ENCODE results near the gene CFTR. TPM values are rescaled to one million over a fixed set of nuclear protein-coding genes. Genes with fewer than 3 reads are reported as not detected.

CFTR gene
- total RNA-seq, 4 donors from 2014 or later: not detected

DNA sequence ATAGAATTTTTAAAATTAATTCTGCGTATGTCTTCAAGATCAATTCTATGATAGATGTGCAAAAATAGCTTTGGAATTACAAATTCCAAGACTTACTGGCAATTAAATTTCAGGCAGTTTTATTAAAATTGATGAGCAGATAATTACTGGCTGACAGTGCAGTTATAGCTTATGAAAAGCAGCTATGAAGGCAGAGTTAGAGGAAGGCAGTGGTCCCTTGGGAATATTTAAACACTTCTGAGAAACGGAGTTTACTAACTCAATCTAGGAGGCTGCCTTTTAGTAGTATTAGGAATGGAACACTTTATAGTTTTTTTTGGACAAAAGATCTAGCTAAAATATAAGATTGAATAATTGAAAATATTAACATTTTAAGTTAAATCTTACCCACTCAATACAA lies 70.8 kb downstream of the CFTR start:
- intact Hi-C loops (cut with DNase I): no loop called here

DNA sequence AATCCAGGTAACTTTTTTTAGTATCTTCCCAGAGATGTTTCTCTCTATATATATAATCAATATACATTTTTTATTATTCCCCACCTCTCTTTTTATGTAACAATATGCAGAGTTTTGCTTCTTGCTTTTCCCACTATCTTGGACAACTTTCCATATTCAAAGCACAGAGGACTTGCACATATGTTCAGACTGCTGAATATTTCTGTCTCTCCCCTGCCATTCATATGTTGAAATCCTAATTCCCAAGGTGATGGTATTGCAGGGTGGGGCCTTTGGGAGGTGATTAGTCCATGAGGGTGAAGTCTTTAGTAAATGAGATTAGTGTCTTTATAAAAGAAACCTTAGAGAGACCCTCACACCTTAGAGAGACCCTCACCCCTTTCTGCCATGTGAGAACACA lies 72.8 kb downstream of the CFTR start:
- DNase-seq: no peak
- Histone ChIP-seq H3K36me3 (no peaks in the 10 kb centered on the region), H3K9me3 (no peaks in the 10 kb centered on the region), H3K27me3 (no peaks in the 10 kb centered on the region), H3K27ac (no peak overlapping the region), H3K4me1 (no peaks in the 10 kb centered on the region), H3K4me3 (replicated peaks in 1 of 3) (no peak overlapping the region)
- intact Hi-C loops (cut with DNase I): no loop called here
- no peak for TF ChIP-seq POLR2A (IDR thresholded peaks at IDR 0.05)
- TF ChIP-seq, protein P1, sequence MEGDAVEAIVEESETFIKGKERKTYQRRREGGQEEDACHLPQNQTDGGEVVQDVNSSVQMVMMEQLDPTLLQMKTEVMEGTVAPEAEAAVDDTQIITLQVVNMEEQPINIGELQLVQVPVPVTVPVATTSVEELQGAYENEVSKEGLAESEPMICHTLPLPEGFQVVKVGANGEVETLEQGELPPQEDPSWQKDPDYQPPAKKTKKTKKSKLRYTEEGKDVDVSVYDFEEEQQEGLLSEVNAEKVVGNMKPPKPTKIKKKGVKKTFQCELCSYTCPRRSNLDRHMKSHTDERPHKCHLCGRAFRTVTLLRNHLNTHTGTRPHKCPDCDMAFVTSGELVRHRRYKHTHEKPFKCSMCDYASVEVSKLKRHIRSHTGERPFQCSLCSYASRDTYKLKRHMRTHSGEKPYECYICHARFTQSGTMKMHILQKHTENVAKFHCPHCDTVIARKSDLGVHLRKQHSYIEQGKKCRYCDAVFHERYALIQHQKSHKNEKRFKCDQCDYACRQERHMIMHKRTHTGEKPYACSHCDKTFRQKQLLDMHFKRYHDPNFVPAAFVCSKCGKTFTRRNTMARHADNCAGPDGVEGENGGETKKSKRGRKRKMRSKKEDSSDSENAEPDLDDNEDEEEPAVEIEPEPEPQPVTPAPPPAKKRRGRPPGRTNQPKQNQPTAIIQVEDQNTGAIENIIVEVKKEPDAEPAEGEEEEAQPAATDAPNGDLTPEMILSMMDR (IDR thresholded peaks at IDR 0.05): no peak

More for the DNA sequence above, 70.8 kb downstream of the CFTR start:
- no peak for DNase-seq
- WGBS, 2 donors: 46 to 73% methylated on average over 2 of the region's 2 CpGs
- H3K27me3 ChIP-seq: no peaks in the 10 kb centered on the region
- H3K4me1 ChIP-seq: no peaks in the 10 kb centered on the region
- no peak overlapping the region for H3K27ac ChIP-seq
- no peak overlapping the region for H3K4me3 ChIP-seq (replicated peaks in 1 of 3)
- H3K9me3 ChIP-seq: no peaks in the 10 kb centered on the region
- TF ChIP-seq, protein P1 (IDR thresholded peaks at IDR 0.05): no peak
- no peak for TF ChIP-seq POLR2A (IDR thresholded peaks at IDR 0.05)
- H3K36me3 ChIP-seq: no peaks in the 10 kb centered on the region

DNA sequence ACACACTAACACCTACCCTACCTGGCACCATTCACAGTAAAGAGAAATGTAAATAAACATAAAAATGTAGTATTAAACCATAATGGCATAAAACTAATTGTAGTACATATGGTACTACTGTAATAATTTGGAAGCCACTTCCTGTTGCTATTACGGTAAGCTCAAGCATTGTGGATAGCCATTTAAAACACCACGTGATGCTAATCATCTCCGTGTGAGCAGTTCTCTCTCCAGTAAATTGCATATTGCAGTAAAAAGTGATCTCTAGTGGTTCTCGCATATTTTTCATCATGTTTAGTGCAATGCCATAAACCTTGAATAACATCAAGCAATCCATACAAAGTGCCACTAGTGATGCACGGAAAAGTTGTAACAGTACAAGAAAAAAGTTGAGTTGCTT lies 75.4 kb downstream of the CFTR start:
- no peak overlapping the region for H3K27ac ChIP-seq
- no peak for DNase-seq
- 88 to 92% methylated on average over 5 of the region's 5 CpGs for WGBS, 2 donors

GRCh38 chr7:117559391-117559790 lies 79.6 kb downstream of the CFTR start:
- no peak overlapping the region for H3K4me3 ChIP-seq (replicated peaks in 1 of 3)
- no peaks in the 10 kb centered on the region for H3K36me3 ChIP-seq
- no peaks in the 10 kb centered on the region for H3K27me3 ChIP-seq
- H3K4me1 ChIP-seq: no peaks in the 10 kb centered on the region
- no peak for DNase-seq
- WGBS, 2 donors: 90 to 94% methylated on average over 3 of the region's 3 CpGs
- no peak overlapping the region for H3K27ac ChIP-seq
- intact Hi-C loops (cut with DNase I): no loop called here
- no peak for TF ChIP-seq POLR2A (IDR thresholded peaks at IDR 0.05)
- TF ChIP-seq, protein P1 (IDR thresholded peaks at IDR 0.05): no peak
- no peaks in the 10 kb centered on the region for H3K9me3 ChIP-seq

More for the DNA sequence above, 75.4 kb downstream of the CFTR start:
- Histone ChIP-seq H3K36me3 (no peaks in the 10 kb centered on the region), H3K9me3 (no peaks in the 10 kb centered on the region), H3K4me3 (replicated peaks in 1 of 3) (no peak overlapping the region), H3K4me1 (no peaks in the 10 kb centered on the region), H3K27me3 (no peaks in the 10 kb centered on the region)
- no peak for TF ChIP-seq POLR2A (IDR thresholded peaks at IDR 0.05)
- intact Hi-C loops (cut with DNase I): no loop called here

DNA sequence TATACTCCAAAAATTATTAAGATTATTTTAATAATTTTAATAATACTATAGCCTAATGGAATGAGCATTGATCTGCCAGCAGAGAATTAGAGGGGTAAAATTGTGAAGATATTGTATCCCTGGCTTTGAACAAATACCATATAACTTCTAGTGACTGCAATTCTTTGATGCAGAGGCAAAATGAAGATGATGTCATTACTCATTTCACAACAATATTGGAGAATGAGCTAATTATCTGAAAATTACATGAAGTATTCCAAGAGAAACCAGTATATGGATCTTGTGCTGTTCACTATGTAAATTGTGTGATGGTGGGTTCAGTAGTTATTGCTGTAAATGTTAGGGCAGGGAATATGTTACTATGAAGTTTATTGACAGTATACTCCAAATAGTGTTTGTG lies 80.2 kb downstream of the CFTR start:
- intact Hi-C loops (cut with DNase I): no loop called here
- TF ChIP-seq, protein P1 (IDR thresholded peaks at IDR 0.05): no peak
- TF ChIP-seq POLR2A (IDR thresholded peaks at IDR 0.05): no peak
- Histone ChIP-seq H3K4me1 (no peaks in the 10 kb centered on the region), H3K36me3 (no peaks in the 10 kb centered on the region), H3K4me3 (replicated peaks in 1 of 3) (no peak overlapping the region), H3K27me3 (no peaks in the 10 kb centered on the region), H3K9me3 (no peaks in the 10 kb centered on the region), H3K27ac (no peak overlapping the region)
- DNase-seq: no peak

- 82 to 90% methylated on average over 2 of the region's 2 CpGs for WGBS, 2 donors
- Histone ChIP-seq H3K4me3 (replicated peaks in 1 of 3) (no peak overlapping the region), H3K36me3 (no peaks in the 10 kb centered on the region), H3K27ac (no peak overlapping the region), H3K4me1 (no peaks in the 10 kb centered on the region), H3K27me3 (no peaks in the 10 kb centered on the region), H3K9me3 (no peaks in the 10 kb centered on the region)
- no peak for DNase-seq
- no peak for TF ChIP-seq POLR2A (IDR thresholded peaks at IDR 0.05)
- TF ChIP-seq, protein P1 (IDR thresholded peaks at IDR 0.05): no peak
- intact Hi-C loops (cut with DNase I): no loop called here
Observed at GRCh38 chr7:117562759-117563158, 82.9 kb downstream of the CFTR start.

Measured in thyroid gland (tissue), 4 donors.